Tibial nerve (tissue), 4 donors: ENCODE data around the gene RSPH1. TPM values are rescaled to one million over a fixed set of nuclear protein-coding genes. Genes with fewer than 3 reads are reported as not detected.

Source experiments
- DNase-seq, 2 donors: peaks; one replicate each; pipeline ENCODE4 v3.0.0-alpha.2; 2019; ENCODE audit warnings: low spot score in 2 of 2
- H3K27ac ChIP-seq, 4 donors: fragments of 200-600 bp; sonication (generic) in 3 of 4; one replicate each; pipeline ENCODE4 v1.5.1; 2017 to 2019; ENCODE audit warnings: mild to moderate bottlenecking in 1 of 4
- H3K27me3 ChIP-seq, 2 donors: fragments of 200-600 bp; sonication (generic) in 1 of 2; one replicate each; pipeline versions ENCODE4 v1.5.1 to v1.6.0; 2017 to 2019
- H3K36me3 ChIP-seq, 3 donors: fragments of 200-600 bp; sonication (generic); one replicate each; pipeline ENCODE4 v1.5.1; 2018 to 2019
- H3K4me1 ChIP-seq, 4 donors: fragments of 200-600 bp; sonication (generic) in 3 of 4; one replicate each; pipeline ENCODE4 v1.5.1; 2017 to 2019
- H3K4me3 ChIP-seq, 4 donors: fragments of 200-600 bp; sonication (generic) in 3 of 4; one replicate each; pipeline ENCODE4 v1.5.1; 2017 to 2019; ENCODE audit warnings: mild to moderate bottlenecking in 1 of 4, moderate library complexity in 1 of 4
- H3K9me3 ChIP-seq, 4 donors: fragments of 200-600 bp; sonication (generic) in 3 of 4; one replicate each; pipeline ENCODE4 v1.5.1; 2017 to 2019
- EP300 ChIP-seq, 2 donors: sonication (generic); formaldehyde crosslinking; IDR thresholded peaks; one replicate each; pipeline ENCODE4 v1.6.1; 2017; ENCODE audit warnings: antibody characterized with exemption in 2 of 2, mild to moderate bottlenecking in 1 of 2
- POLR2A ChIP-seq, 2 donors: fragments of 450-650 bp; IDR thresholded peaks; one replicate each; pipeline ENCODE4 v1.6.1; 2017; ENCODE audit warnings: antibody characterized with exemption in 2 of 2, mild to moderate bottlenecking in 2 of 2, moderate library complexity in 2 of 2
- WGBS, 2 donors: methylation state at CpG; one replicate each; pipeline ENCODE4 v1.1.5; 2018; 5-methylcytosine and 5-hydroxymethylcytosine counted together
- total RNA-seq, 4 donors: library from RNA; depleted of rRNA; stranded (reverse); fragments of >200 nt; gene quantifications; one replicate each; pipeline ENCODE4 v1.1.0, GENCODE V29; 2016
- TF ChIP-seq, protein P1 (sequence below), 5 experiments: fragments of 200-600 bp in 3 of 5; fragments of 450-650 bp in 2 of 5; sonication (generic) in 3 of 5; IDR thresholded peaks; one replicate each; pipeline ENCODE4 v1.5.1; 2016 to 2019; ENCODE audit warnings: antibody characterized with exemption in 5 of 5, mild to moderate bottlenecking in 3 of 5, moderate library complexity in 2 of 5

The RSPH1 gene
- total RNA-seq, 4 donors from 2014 or later = 0.21 to 1.7 TPM; not detected in 2

DNA sequence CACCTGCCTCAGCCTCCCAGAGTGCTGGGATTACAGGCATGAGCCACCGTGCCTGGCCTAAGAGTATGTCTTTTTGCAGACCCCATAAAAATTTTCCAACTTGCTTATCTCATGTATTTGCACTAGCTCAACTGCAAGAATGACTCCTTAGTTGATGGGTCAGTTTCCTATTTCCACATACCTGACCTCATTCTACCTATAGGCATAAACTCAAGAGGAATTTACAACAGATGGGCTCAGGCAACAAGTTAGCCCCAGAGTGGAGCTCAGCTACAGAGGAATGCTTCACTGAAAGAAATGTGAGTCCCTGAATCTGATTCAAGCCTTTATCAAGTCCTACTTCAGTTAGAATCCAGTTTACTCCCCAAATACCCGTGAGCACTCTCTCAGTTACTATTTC, 12.3 kb upstream of the RSPH1 start:
- TF ChIP-seq, protein P1, sequence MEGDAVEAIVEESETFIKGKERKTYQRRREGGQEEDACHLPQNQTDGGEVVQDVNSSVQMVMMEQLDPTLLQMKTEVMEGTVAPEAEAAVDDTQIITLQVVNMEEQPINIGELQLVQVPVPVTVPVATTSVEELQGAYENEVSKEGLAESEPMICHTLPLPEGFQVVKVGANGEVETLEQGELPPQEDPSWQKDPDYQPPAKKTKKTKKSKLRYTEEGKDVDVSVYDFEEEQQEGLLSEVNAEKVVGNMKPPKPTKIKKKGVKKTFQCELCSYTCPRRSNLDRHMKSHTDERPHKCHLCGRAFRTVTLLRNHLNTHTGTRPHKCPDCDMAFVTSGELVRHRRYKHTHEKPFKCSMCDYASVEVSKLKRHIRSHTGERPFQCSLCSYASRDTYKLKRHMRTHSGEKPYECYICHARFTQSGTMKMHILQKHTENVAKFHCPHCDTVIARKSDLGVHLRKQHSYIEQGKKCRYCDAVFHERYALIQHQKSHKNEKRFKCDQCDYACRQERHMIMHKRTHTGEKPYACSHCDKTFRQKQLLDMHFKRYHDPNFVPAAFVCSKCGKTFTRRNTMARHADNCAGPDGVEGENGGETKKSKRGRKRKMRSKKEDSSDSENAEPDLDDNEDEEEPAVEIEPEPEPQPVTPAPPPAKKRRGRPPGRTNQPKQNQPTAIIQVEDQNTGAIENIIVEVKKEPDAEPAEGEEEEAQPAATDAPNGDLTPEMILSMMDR (IDR thresholded peaks at IDR 0.05) = no peak
- TF ChIP-seq EP300 (IDR thresholded peaks at IDR 0.05) = no peak
- TF ChIP-seq POLR2A (IDR thresholded peaks at IDR 0.05) = no peak
- Histone ChIP-seq H3K27me3 (no peaks in the 10 kb centered on the region), H3K27ac (no peak overlapping the region), H3K36me3 (no peaks in the 10 kb centered on the region), H3K9me3 (no peaks in the 10 kb centered on the region), H3K4me3 (no peak overlapping the region), H3K4me1 (peaks cover 0 to 8% (median 2%) of the 10 kb centered on the region in 4 donors)
- 87 to 91% methylated on average over 2 of the region's 2 CpGs for WGBS, 2 donors
- DNase-seq = no peak

DNA sequence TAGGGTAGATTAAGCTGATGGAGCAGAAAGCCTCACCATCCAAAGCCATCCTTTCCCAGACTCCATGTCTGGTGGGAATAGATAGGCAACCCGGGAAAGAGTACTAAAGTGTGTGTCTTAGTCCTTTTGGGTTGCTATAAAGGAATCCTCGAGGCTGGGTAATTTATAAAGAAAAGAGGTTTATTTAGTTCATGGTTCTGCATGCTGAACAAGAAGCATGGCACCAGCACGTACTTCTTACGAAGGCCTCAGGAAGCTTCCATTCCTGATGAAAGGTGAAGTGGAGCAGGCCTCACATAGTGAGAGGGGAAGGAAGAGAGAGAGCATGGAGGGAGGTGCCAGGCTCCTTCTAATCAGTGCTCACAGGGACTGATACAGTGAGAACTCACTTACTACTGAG, 11.4 kb upstream of the RSPH1 start:
- Histone ChIP-seq H3K27ac (no peak overlapping the region), H3K9me3 (no peaks in the 10 kb centered on the region), H3K36me3 (no peaks in the 10 kb centered on the region), H3K27me3 (no peaks in the 10 kb centered on the region), H3K4me1 (no peaks in the 10 kb centered on the region), H3K4me3 (no peak overlapping the region)
- TF ChIP-seq, protein P1 (IDR thresholded peaks at IDR 0.05) = no peak
- TF ChIP-seq EP300 (IDR thresholded peaks at IDR 0.05) (no peak), POLR2A (IDR thresholded peaks at IDR 0.05) (no peak)
- DNase-seq = no peak
- WGBS, 2 donors = 90 to 94% methylated on average over 4 of the region's 4 CpGs

DNA sequence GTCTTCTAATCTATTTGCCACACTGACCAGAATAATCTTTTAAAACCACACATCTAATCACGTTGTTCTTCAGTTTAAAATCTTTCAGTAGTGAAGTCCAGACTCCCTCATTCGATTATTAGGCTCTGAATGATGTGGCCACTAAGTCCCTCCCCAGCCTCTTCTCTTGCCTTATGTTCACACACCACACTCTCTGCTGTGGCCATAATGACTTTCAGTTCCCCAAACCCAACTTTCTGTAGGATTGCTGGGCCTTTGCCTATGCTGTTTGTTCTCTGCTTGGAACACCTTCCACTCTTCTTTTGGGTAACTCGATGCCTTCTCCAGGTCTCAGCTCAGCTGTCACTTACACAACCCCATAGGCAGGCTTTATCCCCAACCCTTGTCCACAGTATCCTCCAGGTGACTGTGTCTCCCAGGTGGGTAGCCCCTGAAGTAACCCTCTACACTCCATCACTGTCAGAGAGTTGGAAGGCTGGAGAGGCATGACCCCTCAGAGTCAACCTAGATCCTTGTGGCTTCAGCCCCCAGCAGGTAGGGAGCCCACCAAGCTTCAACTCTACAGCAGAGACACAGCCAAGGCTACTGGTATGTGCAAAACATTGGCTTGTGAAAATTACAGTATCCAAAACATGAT, 9.2 kb upstream of the RSPH1 start:
- no peaks in the 10 kb centered on the region for H3K36me3 ChIP-seq
- WGBS, 2 donors = 84% methylated on average over 3 of the region's 3 CpGs
- DNase-seq = no peak
- no peak overlapping the region for H3K4me3 ChIP-seq
- no peaks in the 10 kb centered on the region for H3K4me1 ChIP-seq
- no peak overlapping the region for H3K27ac ChIP-seq
- TF ChIP-seq EP300 (IDR thresholded peaks at IDR 0.05) (no peak), POLR2A (IDR thresholded peaks at IDR 0.05) (no peak)
- TF ChIP-seq, protein P1 (IDR thresholded peaks at IDR 0.05) = no peak
- no peaks in the 10 kb centered on the region for H3K27me3 ChIP-seq
- H3K9me3 ChIP-seq = no peaks in the 10 kb centered on the region

DNA sequence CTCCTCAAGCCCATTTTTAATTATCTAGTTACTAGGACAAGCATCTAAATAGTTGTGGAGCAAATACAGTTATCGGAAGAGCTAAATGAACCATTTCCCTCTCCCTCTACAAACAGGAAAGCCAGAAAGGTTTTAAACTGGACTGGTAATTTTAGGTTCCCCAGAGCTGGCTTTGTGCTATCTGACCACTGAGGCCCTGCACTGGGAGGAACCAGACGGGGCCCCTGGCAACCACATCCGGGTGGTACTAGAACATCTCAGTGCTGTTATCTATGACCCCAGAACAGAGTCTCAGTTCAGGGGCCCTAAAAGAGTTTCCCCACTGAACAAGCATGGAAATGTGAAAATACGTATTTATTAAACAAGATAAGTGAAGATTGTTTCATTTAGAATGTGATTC, 7.7 kb upstream of the RSPH1 start:
- no peaks in the 10 kb centered on the region for H3K4me1 ChIP-seq
- H3K4me3 ChIP-seq = no peak overlapping the region
- H3K36me3 ChIP-seq = no peaks in the 10 kb centered on the region
- 75 to 79% methylated on average over 4 of the region's 4 CpGs for WGBS, 2 donors
- DNase-seq = no peak
- no peak overlapping the region for H3K27ac ChIP-seq
- TF ChIP-seq POLR2A (IDR thresholded peaks at IDR 0.05) (no peak), EP300 (IDR thresholded peaks at IDR 0.05) (no peak)
- TF ChIP-seq, protein P1 (IDR thresholded peaks at IDR 0.05) = no peak
- H3K9me3 ChIP-seq = no peaks in the 10 kb centered on the region
- H3K27me3 ChIP-seq = no peaks in the 10 kb centered on the region

DNA sequence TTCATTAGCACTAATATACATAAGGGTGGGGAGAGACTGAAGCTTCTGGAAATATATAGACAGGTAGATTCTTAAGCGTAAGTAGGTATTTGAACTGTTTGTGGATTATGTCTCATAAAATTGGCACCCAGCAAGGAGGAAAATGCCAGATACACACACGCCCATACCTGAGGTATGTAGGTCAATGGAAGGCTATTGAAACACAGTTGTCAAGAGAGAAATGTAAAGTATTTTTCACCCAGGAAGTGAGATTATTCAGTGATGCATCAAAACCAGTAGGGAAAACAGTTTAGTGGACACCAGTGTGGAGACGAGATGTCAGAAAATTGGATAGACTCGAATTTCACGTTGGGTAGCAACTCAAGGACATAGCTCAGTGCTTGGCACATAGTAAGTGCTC, 4.7 kb upstream of the RSPH1 start:
- H3K4me3 ChIP-seq = no peak overlapping the region

More for the DNA sequence above, 4.7 kb upstream of the RSPH1 start:
- Histone ChIP-seq H3K9me3 (no peaks in the 10 kb centered on the region), H3K27me3 (no peaks in the 10 kb centered on the region), H3K27ac (no peak overlapping the region), H3K36me3 (no peaks in the 10 kb centered on the region), H3K4me1 (peaks cover 0 to 8% (median 2%) of the 10 kb centered on the region in 4 donors)
- no peak for DNase-seq
- TF ChIP-seq, protein P1 (IDR thresholded peaks at IDR 0.05) = no peak
- TF ChIP-seq EP300 (IDR thresholded peaks at IDR 0.05) = no peak
- TF ChIP-seq POLR2A (IDR thresholded peaks at IDR 0.05) = no peak
- WGBS, 2 donors = 85 to 86% methylated on average over 5 of the region's 5 CpGs
